CD4-positive, alpha-beta T cell treated with Interleukin-10 for 1 hour (primary cell): Measurements from ENCODE around the gene MAPK11.
"Not testable (repeated sequence)": the region's sequence is repeated elsewhere in the genome, so short reads cannot be mapped to it uniquely, and the experiment has no call there.

Source experiments
- DNase-seq: peaks from one replicate; pipeline ENCODE4 v3.0.0-alpha.2; 2020

Gene MAPK11

GRCh38 chr22:50275181-50276055 is 5.2 kb upstream of the MAPK11 start:
- no peak for DNase-seq

DNA sequence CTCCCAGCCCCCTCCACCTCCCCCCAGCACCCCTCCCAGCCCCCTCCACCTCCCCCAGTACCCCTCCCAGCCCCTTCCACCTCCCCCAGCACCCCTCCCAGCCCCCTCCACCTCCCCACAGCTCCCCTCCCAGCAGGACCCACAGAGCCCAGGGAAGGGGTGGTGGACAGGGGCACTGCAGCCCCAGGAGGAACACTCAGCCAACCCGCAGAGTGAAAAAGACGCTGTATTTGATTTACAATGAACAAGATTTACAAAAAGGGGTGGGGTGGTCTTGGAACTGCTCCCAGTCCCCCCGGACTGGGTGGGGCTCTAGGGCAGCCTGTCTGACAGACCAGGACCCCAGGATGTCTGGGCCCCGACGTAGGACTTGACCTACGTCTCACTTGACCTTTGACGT is 4.6 kb upstream of the MAPK11 start:
- no peak for DNase-seq

GRCh38 chr22:50274311-50274710 is 4.1 kb upstream of the MAPK11 start:
- DNase-seq = peak; percentile 62

- DNase-seq = not testable (repeated sequence)
Observed at GRCh38 chr22:50273781-50274180, 3.6 kb upstream of the MAPK11 start.

- not testable (repeated sequence) for DNase-seq
Observed at GRCh38 chr22:50273352-50273751, 3.2 kb upstream of the MAPK11 start.

DNA sequence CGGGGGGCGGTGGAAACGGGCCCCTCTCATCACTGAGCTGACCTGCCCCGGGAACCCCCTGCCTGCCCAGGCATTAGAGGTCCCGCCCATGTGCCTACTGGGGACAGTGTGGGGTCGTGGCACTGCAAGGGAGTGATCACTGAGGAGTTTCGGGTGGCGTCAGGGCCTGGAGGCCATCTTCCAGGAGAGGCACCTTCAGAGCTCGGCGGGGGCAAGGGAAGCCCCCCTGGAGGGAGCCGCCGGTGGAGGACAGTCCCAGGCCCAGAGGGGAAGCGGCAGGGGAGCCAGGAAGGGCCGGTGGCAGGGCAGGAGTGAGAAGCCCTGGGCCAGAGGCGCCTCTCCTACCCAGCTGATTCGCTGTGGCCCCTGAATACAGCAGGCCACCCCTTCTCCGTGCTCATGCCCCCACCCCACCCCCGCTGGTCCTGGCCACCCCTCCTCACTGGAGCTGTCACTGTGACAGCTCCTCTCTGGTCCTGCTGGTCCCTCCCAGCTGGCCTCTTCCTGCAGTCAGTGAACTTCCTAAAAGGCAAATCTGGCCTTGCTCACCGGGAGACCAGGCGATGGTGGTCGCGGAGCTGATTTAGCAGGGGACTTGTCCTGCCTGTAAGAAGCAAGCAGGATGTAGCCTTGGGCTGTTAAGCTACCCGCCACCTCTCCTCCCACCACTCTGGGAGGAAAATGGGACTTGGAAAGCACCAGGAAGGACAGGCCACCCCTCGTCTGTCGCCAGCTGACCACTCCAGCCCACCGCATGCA is 2.0 kb upstream of the MAPK11 start:
- no peak for DNase-seq

GRCh38 chr22:50271519-50271970 is 1.4 kb upstream of the MAPK11 start:
- DNase-seq = peak; percentile 72

DNA sequence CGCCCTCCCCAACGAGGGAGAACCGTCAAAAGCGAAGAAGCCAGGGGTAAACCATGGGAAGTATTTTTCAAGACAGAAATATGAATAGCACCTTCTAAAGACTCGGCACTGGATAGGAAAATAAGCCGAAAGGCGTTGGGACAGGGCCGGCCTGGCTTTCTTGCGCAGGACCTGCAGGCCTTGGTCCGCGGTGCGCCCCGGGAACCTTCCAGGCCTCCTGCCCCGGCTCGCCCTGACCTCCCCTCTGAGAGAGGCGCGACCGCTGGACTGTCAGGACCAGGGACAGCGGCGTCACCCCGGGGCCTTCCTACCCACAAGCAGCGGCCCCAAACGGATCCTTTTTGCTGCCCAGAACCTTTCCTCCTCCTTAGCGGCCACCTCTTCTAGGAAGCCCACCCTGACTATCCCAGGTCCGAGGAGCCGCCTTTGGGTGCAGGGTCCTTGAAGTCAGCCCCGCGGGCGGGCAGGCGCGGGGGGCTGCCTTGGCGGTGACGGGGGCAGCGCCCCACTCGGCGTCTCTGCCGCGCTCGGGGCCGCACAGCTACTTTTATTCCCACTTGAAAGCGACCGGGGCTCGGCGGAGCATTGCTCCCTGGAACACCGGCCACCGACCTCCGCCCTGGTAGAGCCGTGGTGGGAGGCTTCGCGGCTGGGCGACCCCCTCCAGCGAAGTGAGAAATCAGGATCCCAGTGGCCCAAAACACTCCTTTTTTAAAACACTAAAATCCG is 650 bp upstream of the MAPK11 start:
- peak; percentile 74 for DNase-seq

DNA sequence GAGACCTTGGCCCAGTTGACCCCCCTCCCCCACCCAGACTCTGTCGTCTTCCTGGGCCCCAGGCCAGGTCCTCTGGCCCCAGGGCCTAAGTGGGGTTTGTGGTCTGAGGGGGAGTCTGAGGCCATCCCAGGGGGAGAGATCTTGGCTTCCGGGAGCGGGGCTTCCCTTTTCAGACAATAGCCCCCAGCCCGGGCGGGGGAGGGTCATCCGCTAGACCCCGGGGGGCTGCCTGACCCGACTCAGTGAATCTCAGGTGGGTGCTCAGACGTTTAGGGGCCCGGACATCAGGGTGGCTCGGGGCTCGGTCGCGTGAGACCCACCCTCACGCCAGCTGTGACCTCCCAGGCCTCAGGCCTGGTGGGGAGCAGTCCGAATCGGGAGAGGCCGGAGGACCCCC is 609 bp downstream of the MAPK11 start:
- DNase-seq = no peak

DNA sequence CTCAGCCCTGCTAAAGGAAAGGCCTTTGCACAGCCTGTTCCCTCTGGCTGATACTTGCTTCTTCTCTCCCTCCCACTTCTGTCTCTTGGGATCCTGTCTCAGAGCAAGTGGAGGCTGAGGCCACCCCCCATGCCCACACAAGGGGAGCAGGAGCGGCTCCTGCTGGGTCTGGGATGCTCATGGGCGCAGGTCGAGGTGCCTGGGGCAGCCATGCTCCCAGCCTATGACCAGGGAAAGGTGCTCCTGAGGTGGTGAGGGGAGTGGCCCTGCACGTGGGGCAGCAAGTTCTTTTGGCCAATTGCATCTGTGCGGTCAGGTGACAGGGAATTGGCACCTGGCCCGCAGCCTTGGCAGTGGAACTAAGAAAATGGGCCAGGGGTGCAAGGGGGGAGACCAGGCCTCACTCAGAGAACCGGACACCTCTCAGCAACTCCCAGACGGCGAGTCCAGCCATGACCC is 1.5 kb downstream of the MAPK11 start:
- no peak for DNase-seq

- peak; percentile 69 for DNase-seq
Observed at GRCh38 chr22:50267591-50268390, 2.4 kb downstream of the MAPK11 start.

DNA sequence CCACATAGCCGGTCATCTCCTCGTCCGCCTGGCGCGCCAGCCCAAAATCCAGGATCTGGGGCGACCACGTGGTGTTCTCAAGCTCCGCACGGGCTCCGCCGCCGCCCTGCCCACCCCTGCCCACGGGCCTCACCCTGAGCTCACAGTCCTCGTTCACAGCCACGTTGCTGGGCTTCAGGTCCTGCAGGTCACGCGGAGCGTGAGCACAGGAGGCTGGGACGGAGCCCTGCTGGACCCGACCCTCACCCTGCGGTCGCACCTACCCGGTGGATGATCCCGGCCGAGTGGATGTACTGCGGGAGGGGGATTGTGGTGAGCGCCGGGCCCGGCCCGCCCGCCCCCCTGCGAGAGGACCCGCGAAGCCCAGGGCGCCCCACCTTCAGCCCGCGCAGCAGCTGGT is 3.2 kb downstream of the MAPK11 start:
- DNase-seq = no peak

- no peak for DNase-seq
Observed at GRCh38 chr22:50264946-50265669, 5.1 kb downstream of the MAPK11 start.

GRCh38 chr22:50264104-50264745 is 6.0 kb downstream of the MAPK11 start:
- DNase-seq = no peak

- no peak for DNase-seq
Observed at GRCh38 chr22:50262973-50263617, 7.1 kb downstream of the MAPK11 start.

GRCh38 chr22:50262460-50262911 is 7.7 kb downstream of the MAPK11 start:
- DNase-seq = no peak

DNA sequence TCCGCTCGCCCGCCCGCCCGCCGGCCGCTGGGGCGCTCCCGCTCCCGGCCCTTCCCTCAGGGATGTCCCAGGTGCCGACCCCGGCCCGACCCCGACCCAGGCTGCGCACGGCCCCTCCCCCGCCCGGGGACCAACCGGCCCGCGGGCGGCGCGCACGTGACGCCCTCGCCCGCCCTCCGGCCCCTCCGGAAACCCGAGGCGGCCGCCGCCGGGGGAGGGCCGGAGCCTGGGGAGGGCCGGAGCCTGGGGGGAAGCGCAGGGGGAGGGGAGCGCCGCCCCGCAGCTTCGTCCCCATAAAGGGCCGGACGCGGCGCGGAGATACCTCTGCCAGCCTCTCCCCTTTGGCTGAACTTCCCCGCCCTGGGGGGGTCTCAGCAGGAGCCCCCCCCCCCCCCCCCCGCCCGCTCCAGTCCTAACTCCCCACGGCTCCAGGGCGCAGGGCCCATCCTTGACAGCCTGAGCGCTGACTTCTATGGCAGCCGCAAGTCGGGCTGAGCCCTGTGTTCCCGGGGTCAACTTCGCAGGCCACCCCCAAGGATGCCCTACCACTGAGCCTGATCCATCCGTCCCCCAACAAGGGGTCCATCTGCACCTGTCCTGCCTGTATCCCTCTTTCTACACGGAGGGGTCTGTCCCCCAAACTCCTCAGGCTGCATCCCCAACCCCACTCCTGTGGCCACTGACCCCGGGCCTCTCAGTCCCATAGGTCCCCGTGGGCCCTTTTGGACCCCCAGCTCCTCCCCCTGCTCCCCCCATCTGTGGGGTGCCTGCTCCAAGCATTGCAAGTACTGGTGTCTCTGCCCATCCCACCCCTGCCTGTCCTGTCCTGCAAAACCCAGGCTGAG is 8.3 kb downstream of the MAPK11 start, which contains the start of gene MAPK12:
MAPK12 (minus strand) TSS at position 69 of the 845 bp plus-strand sequence. CDS start 174 bp downstream, outside the sequence.
- DNase-seq = no peak

GRCh38 chr22:50260801-50261614 is 9.2 kb downstream of the MAPK11 start:
- DNase-seq = no peak
